ENCODE measurements around the gene TCEANC2. TPM values are rescaled to one million over a fixed set of nuclear protein-coding genes. Genes with fewer than 3 reads are reported as not detected.

The TCEANC2 gene
- total and polyA plus RNA-seq, 12 donors = 1.3 to 12.5 (median 5.6) TPM

- Histone ChIP-seq H3K4me1 (replicated peaks in 1 of 2) (peaks cover 0 to 6% of the 10 kb centered on the region in 2 donors), H3K27ac (no peak overlapping the region), H3K9me3 (replicated peaks in 1 of 3) (no peaks in the 10 kb centered on the region), H3K36me3 (replicated peaks in 1 of 2) (no peaks in the 10 kb centered on the region), H3K27me3 (no peaks in the 10 kb centered on the region), H3K4me3 (no peak overlapping the region)
- no peak for TF ChIP-seq CTCF (IDR thresholded peaks at IDR 0.05)
- TF ChIP-seq POLR2A (IDR thresholded peaks at IDR 0.05) = no peak
- WGBS, 4 donors = 66 to 79% (median 76%) methylated on average over 5 to 9 of the region's 9 CpGs
- no peak for DNase-seq
- intact Hi-C loops (cut with DNase I) = loop anchor here (5.0 to 10.0 kb wide), 3 partner anchors 150 to 368 kb away; partner anchors contain the start of gene SSBP3 (in 1 of the 2)
Observed at GRCh38 chr1:54124472-54124871, 71.1 kb downstream of the TCEANC2 start.

GRCh38 chr1:54124906-54125305 lies 71.5 kb downstream of the TCEANC2 start:
- 87 to 90% (median 88%) methylated on average over 6 to 7 of the region's 7 CpGs for WGBS, 4 donors
- intact Hi-C loops (cut with DNase I) = loop anchor here (5.0 to 10.0 kb wide), 3 partner anchors 150 to 367 kb away; partner anchors contain the start of gene SSBP3 (in 1 of the 2)
- TF ChIP-seq CTCF (IDR thresholded peaks at IDR 0.05) (no peak), POLR2A (IDR thresholded peaks at IDR 0.05) (no peak)

GRCh38 chr1:54125386-54126070 lies 72.1 kb downstream of the TCEANC2 start:
- no peak for TF ChIP-seq POLR2A (IDR thresholded peaks at IDR 0.05)
- TF ChIP-seq CTCF (IDR thresholded peaks at IDR 0.05) = peak in 5 of 6 experiments; percentile 27 to 49 (median 42)
- WGBS, 4 donors = 76 to 93% (median 86%) methylated on average over 6 to 8 of the region's 8 CpGs
- intact Hi-C loops (cut with DNase I) = loop anchor here in 1 of 2 donors (10.0 kb wide), 1 partner anchor 149 kb away; no protein-coding TSS in a partner anchor
- no peaks in the 10 kb centered on the region for H3K27me3 ChIP-seq
- no peak overlapping the region for H3K4me3 ChIP-seq
- no peaks in the 10 kb centered on the region for H3K9me3 ChIP-seq (replicated peaks in 1 of 3)
- DNase-seq = peak; percentile 44 to 70 (median 59)
- H3K36me3 ChIP-seq (replicated peaks in 1 of 2) = no peaks in the 10 kb centered on the region
- peaks cover 0 to 6% of the 10 kb centered on the region in 2 donors for H3K4me1 ChIP-seq (replicated peaks in 1 of 2)
- no peak overlapping the region for H3K27ac ChIP-seq

More at GRCh38 chr1:54124906-54125305, 71.5 kb downstream of the TCEANC2 start:
- Histone ChIP-seq H3K9me3 (replicated peaks in 1 of 3) (no peaks in the 10 kb centered on the region), H3K27me3 (no peaks in the 10 kb centered on the region), H3K4me3 (no peak overlapping the region), H3K4me1 (replicated peaks in 1 of 2) (peaks cover 0 to 6% of the 10 kb centered on the region in 2 donors), H3K36me3 (replicated peaks in 1 of 2) (no peaks in the 10 kb centered on the region), H3K27ac (no peak overlapping the region)
- no peak for DNase-seq

GRCh38 chr1:54126271-54126815 lies 72.9 kb downstream of the TCEANC2 start:
- intact Hi-C loops (cut with DNase I) = loop anchor here in 1 of 2 donors (10.0 kb wide), 1 partner anchor 148 kb away; no protein-coding TSS in a partner anchor
- DNase-seq = no peak
- H3K27me3 ChIP-seq = no peaks in the 10 kb centered on the region
- H3K9me3 ChIP-seq (replicated peaks in 1 of 3) = no peaks in the 10 kb centered on the region
- H3K27ac ChIP-seq = no peak overlapping the region
- peaks cover 0 to 5% of the 10 kb centered on the region in 2 donors for H3K4me1 ChIP-seq (replicated peaks in 1 of 2)
- TF ChIP-seq CTCF (IDR thresholded peaks at IDR 0.05) = no peak
- TF ChIP-seq POLR2A (IDR thresholded peaks at IDR 0.05) = no peak
- H3K36me3 ChIP-seq (replicated peaks in 1 of 2) = no peaks in the 10 kb centered on the region
- H3K4me3 ChIP-seq = no peak overlapping the region
- WGBS, 4 donors = 90 to 96% (median 94%) methylated on average over 3 of the region's 3 CpGs
